Thoracic aorta (tissue), 2 donors: ENCODE results near the gene PRAC2. TPM values are rescaled to one million over a fixed set of nuclear protein-coding genes. Genes with fewer than 3 reads are reported as not detected.

Source experiments
- ATAC-seq: fragments of 150-250 bp; one replicate; pipeline ENCODE4 v1.8.0; 2017; ENCODE audit warnings: low read depth; ENCODE audit not compliant: insufficient number of reproducible peaks, low FRiP score
- DNase-seq: peaks from one replicate; pipeline ENCODE4 v3.0.0-alpha.2; 2020; ENCODE audit warnings: low spot score
- H3K27ac ChIP-seq, 2 donors: fragments of 200-600 bp; sonication (generic); 1 replicate in 1 of 2; 2 replicates in 1 of 2; pipeline ENCODE4 v1.5.1; 2016; ENCODE audit warnings: mild to moderate bottlenecking in 2 of 2, moderate library complexity in 2 of 2
- H3K27me3 ChIP-seq: fragments of 200-600 bp; sonication (generic); replicated peaks from 2 replicates; pipeline ENCODE4 v1.6.0; 2016; ENCODE audit warnings: mild to moderate bottlenecking; ENCODE audit not compliant: insufficient read depth
- H3K36me3 ChIP-seq: fragments of 200-600 bp; sonication (generic); one replicate; pipeline ENCODE4 v1.5.1; 2016
- H3K4me1 ChIP-seq, 2 donors: fragments of 200-600 bp; sonication (generic); 1 replicate in 1 of 2; 2 replicates in 1 of 2; pipeline versions ENCODE4 v1.5.1 to v1.6.0; 2016; ENCODE audit warnings: low read depth in 2 of 2, mild to moderate bottlenecking in 1 of 2; ENCODE audit not compliant: control insufficient read depth in 1 of 2
- H3K4me3 ChIP-seq: fragments of 200-600 bp; sonication (generic); 2 replicates; pipeline ENCODE4 v1.5.1; 2016; ENCODE audit warnings: mild to moderate bottlenecking
- H3K9me3 ChIP-seq: fragments of 200-600 bp; sonication (generic); 2 replicates; pipeline ENCODE4 v1.5.1; 2016
- total RNA-seq, 2 donors: library from RNA; depleted of rRNA; stranded (reverse); fragments of >200 nt; gene quantifications; one replicate each; pipeline versions ENCODE4 v1.1.0 to v1.2.3, GENCODE V29; 2016
- TF ChIP-seq, protein P1 (sequence below): fragments of 200-600 bp; sonication (generic); IDR thresholded peaks from one replicate; pipeline ENCODE4 v1.5.1; 2019; ENCODE audit warnings: antibody characterized with exemption

Gene PRAC2
- total RNA-seq, 2 donors from 2014 or later = not detected

DNA sequence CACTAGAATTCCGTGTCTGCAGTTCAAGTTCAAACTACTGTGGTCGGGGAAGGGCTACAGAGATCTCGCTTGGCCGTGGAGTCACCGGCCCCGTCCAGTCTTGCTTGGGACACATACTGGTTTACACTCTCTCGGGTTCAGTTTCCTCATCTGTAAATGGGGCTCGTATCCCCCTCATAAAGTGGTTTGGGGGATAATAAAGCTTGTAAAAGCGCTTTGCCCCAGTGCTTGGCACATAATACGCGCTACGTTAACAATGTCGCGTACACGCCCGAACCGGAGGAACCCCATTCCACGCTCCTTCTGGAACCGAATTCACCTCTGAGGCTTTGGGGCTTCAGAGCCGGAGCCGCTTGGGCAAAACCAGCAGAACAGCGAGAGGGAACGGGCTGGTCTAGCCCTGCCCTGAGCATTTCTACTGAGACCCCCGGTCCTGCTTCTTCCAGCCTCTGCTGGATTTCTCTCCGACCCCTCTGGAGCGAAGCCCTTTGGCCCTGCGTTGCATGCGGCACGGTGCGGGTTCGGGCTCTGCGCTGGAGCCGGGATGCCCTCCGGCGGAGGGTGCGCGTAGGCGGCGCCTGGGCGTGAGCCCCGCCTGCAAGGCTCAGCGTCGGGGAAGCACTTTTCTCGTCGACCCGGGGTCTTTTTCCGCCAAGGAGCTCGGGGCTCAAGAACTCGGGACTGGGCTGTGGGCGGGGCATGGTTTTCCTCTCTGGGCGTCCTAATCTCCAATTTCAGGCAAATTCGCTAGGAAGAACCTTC is 31.7 kb downstream of the PRAC2 start:
- no peak for ATAC-seq
- Histone ChIP-seq H3K4me3 (no peak overlapping the region), H3K27ac (no peak overlapping the region), H3K27me3 (peaks cover 36% of the 10 kb centered on the region), H3K9me3 (no peaks in the 10 kb centered on the region), H3K4me1 (peaks cover 0 to 17% of the 10 kb centered on the region in 2 donors), H3K36me3 (no peaks in the 10 kb centered on the region)
- DNase-seq = no peak
- TF ChIP-seq, protein P1, sequence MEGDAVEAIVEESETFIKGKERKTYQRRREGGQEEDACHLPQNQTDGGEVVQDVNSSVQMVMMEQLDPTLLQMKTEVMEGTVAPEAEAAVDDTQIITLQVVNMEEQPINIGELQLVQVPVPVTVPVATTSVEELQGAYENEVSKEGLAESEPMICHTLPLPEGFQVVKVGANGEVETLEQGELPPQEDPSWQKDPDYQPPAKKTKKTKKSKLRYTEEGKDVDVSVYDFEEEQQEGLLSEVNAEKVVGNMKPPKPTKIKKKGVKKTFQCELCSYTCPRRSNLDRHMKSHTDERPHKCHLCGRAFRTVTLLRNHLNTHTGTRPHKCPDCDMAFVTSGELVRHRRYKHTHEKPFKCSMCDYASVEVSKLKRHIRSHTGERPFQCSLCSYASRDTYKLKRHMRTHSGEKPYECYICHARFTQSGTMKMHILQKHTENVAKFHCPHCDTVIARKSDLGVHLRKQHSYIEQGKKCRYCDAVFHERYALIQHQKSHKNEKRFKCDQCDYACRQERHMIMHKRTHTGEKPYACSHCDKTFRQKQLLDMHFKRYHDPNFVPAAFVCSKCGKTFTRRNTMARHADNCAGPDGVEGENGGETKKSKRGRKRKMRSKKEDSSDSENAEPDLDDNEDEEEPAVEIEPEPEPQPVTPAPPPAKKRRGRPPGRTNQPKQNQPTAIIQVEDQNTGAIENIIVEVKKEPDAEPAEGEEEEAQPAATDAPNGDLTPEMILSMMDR = no peak

DNA sequence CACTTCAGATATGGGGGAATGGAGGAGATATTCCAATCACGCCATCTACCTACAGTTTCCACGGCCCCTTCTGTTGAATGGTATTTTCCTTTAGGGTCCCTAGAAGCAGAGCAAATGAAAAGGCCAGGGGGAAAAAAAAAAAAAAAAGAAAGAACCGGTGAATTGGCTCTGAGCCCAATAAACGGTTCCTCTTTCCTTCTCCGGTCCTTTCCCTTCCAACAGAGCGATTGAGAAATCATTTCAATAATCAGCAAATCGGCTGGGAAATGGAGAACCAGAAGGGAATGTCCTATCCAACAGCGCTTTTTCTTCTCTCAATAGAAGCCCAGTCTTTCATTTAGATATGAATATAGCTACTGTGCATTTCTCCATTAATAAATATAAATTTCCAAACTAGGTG is 32.4 kb downstream of the PRAC2 start:
- TF ChIP-seq, protein P1 = no peak
- ATAC-seq = no peak
- Histone ChIP-seq H3K4me1 (peaks cover 0 to 17% of the 10 kb centered on the region in 2 donors), H3K36me3 (no peaks in the 10 kb centered on the region), H3K9me3 (no peaks in the 10 kb centered on the region), H3K27me3 (peaks cover 30% of the 10 kb centered on the region), H3K27ac (no peak overlapping the region), H3K4me3 (no peak overlapping the region)
- DNase-seq = no peak

DNA sequence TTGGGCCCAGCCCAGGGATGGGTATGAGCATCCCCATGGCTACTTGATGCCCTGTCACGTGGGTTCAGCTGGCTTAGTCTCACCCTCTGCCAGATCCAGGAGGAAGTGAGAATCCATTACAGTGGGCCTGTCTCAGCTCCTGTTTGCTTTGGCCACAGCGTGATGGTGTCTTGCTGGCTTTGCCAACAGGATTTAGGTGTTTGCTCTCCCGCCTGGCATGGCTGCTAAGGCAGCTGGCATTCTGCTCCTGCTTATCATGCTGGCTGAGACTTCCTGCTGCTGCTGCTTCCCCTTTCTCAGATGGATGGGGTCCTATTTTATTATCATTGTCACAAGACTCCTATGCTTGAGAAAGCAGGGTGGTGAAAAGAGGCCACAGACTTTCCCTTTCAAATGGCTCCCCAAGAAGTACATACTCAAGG is 33.9 kb downstream of the PRAC2 start:
- TF ChIP-seq, protein P1 = no peak
- no peak overlapping the region for H3K4me3 ChIP-seq
- peaks cover 22% of the 10 kb centered on the region for H3K27me3 ChIP-seq
- ATAC-seq (no peak), DNase-seq (no peak)
- peaks cover 0 to 17% of the 10 kb centered on the region in 2 donors for H3K4me1 ChIP-seq
- no peaks in the 10 kb centered on the region for H3K9me3 ChIP-seq
- H3K36me3 ChIP-seq = no peaks in the 10 kb centered on the region
- H3K27ac ChIP-seq = no peak overlapping the region

DNA sequence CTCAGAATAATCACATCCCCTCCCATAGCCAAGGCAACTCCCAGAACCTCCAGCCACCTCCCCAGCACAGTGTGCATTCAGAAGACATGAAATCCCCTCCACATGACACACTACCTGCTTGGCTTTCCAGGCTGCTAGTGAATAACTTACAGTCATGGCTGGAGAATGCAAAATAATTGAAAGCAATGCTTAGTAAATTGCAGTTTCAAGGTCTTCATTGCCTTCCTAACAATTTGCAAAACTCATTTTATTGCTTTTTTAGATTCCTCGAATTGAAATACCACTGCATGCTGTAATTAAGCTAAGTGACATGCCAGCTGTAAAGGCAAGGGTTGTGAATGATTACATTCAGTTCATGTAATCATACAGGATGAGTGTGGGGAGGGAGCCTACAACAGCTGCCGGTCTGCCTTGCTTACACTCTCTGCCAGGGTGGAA is 34.6 kb downstream of the PRAC2 start:
- ATAC-seq (no peak), DNase-seq (no peak)
- H3K4me1 ChIP-seq = peaks cover 0 to 17% of the 10 kb centered on the region in 2 donors
- TF ChIP-seq, protein P1 = no peak
- peaks cover 22% of the 10 kb centered on the region for H3K27me3 ChIP-seq
- no peaks in the 10 kb centered on the region for H3K36me3 ChIP-seq
- no peak overlapping the region for H3K27ac ChIP-seq
- H3K9me3 ChIP-seq = no peaks in the 10 kb centered on the region
- no peak overlapping the region for H3K4me3 ChIP-seq

DNA sequence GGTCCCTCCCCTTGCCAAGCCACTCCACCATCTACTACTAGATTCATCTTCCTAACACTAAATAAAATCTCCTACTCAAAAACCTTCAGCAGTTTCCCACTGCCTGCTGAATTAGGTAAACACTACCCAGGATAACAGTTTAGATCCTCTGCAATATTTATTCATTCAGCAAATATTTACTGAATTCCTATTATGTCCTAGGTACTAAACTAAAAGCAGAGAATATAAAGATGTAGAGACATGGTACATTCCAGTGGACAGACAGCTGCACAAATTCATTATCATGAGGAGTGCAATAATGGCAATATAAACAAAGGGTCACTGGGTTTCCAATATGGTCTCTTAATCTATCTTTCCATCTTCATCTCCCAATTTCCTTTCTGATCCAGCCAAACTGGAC is 36.3 kb downstream of the PRAC2 start:
- DNase-seq = no peak
- no peak overlapping the region for H3K27ac ChIP-seq
- peaks cover 9% of the 10 kb centered on the region for H3K27me3 ChIP-seq
- TF ChIP-seq, protein P1 = no peak
- H3K9me3 ChIP-seq = no peaks in the 10 kb centered on the region
- no peak for ATAC-seq
- H3K4me3 ChIP-seq = no peak overlapping the region
- no peaks in the 10 kb centered on the region for H3K36me3 ChIP-seq
- peaks cover 0 to 6% of the 10 kb centered on the region in 2 donors for H3K4me1 ChIP-seq
